Neural crest cell (in vitro differentiated cells): ENCODE data around the gene CACNA2D3. TPM values are rescaled to one million over a fixed set of nuclear protein-coding genes. Genes with fewer than 3 reads are reported as not detected.

Experiments
- DNase-seq: peaks from one replicate; pipeline ENCODE4 v3.0.0; 2021; ENCODE audit warnings: low read depth, mixed read lengths, low spot score
- H3K27ac Mint-ChIP-seq: one replicate; pipeline ENCODE4 v1.8.0; 2021; ENCODE audit warnings: mild to moderate bottlenecking, mixed read lengths; ENCODE audit not compliant: unreplicated experiment
- H3K27me3 Mint-ChIP-seq: 2 replicates; pipeline ENCODE4 v1.8.0; 2021; ENCODE audit warnings: low read depth, mild to moderate bottlenecking, mixed read lengths
- H3K36me3 Mint-ChIP-seq: 2 replicates; pipeline ENCODE4 v1.8.0; 2021; ENCODE audit warnings: low read depth, mild to moderate bottlenecking, mixed read lengths
- H3K4me1 Mint-ChIP-seq: 2 replicates; pipeline ENCODE4 v1.8.0; 2021; ENCODE audit warnings: mixed read lengths
- H3K4me3 Mint-ChIP-seq: one replicate; pipeline ENCODE4 v1.8.0; 2021; ENCODE audit warnings: mild to moderate bottlenecking, mixed read lengths
- H3K9me3 Mint-ChIP-seq: 2 replicates; pipeline ENCODE4 v1.8.0; 2021; ENCODE audit warnings: mixed read lengths
- CTCF ChIP-seq: fragments of 200-600 bp; sonication (generic); conservative IDR thresholded peaks from 2 replicates; pipeline ENCODE4 v1.5.0; 2021; ENCODE audit warnings: antibody characterized with exemption, mild to moderate bottlenecking
- total RNA-seq: library from RNA; stranded (reverse); gene quantifications from 2 replicates; pipeline ENCODE4 v1.2.1, GENCODE V29; 2021

CACNA2D3 gene
- total RNA-seq, 1 donor from 2014 or later = 0.82 TPM

- Mint-ChIP-seq H3K27me3 (no peaks in the 10 kb centered on the region), H3K4me3 (no peak overlapping the region), H3K27ac (no peak overlapping the region), H3K4me1 (peaks cover 13% of the 10 kb centered on the region), H3K9me3 (peaks cover 2% of the 10 kb centered on the region), H3K36me3 (no peaks in the 10 kb centered on the region)
- TF ChIP-seq CTCF = no peak
- no peak for DNase-seq
Measured at GRCh38 chr3:54844211-54844610, 721.9 kb downstream of the CACNA2D3 start.

GRCh38 chr3:54845011-54845410 lies 722.7 kb downstream of the CACNA2D3 start:
- Mint-ChIP-seq H3K9me3 (peaks cover 2% of the 10 kb centered on the region), H3K4me3 (no peak overlapping the region), H3K36me3 (no peaks in the 10 kb centered on the region), H3K27me3 (no peaks in the 10 kb centered on the region), H3K27ac (no peak overlapping the region), H3K4me1 (peaks cover 13% of the 10 kb centered on the region)
- no peak for TF ChIP-seq CTCF
- no peak for DNase-seq

DNA sequence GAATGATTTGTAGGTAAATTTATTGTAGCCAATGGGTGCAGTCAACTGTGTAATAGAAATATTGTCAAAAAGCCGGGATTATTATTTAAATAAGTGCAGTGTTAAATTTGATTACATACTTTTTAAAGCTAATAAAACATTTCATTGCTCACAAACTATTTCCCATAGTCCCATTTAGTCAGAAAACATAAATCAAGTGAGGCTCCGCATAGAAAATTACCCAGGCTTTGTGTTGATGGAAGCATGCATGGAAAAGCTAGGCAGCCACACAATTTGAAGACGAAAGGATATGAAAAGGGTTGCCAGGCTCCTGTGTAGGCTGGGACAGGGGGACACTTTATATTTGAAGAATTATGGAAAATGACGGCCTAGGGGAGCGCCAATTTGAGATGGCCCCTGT lies 723.2 kb downstream of the CACNA2D3 start:
- Mint-ChIP-seq H3K4me3 (no peak overlapping the region), H3K27me3 (no peaks in the 10 kb centered on the region), H3K9me3 (peaks cover 2% of the 10 kb centered on the region), H3K27ac (no peak overlapping the region), H3K4me1 (peaks cover 13% of the 10 kb centered on the region), H3K36me3 (no peaks in the 10 kb centered on the region)
- DNase-seq = no peak
- TF ChIP-seq CTCF = no peak

DNA sequence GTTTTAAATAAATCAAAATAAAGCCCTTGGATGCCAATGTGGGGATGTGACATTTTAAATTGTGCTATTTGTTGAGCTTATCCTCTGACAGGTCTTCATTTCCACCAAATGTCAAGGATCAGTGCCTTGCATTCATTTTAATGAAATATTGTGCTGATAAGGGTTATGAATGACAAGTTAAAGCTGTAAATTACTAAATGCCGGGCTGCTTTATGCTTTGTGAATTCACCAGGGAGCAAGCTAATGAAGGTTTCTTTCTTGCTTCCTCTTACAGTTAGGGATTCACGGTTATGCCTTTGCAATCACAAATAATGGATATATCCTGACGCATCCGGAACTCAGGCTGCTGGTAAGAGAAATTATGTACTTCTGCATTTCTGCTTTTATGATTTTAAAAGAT lies 723.8 kb downstream of the CACNA2D3 start:
- DNase-seq = no peak
- H3K27ac Mint-ChIP-seq = no peak overlapping the region
- H3K27me3 Mint-ChIP-seq = no peaks in the 10 kb centered on the region

DNA sequence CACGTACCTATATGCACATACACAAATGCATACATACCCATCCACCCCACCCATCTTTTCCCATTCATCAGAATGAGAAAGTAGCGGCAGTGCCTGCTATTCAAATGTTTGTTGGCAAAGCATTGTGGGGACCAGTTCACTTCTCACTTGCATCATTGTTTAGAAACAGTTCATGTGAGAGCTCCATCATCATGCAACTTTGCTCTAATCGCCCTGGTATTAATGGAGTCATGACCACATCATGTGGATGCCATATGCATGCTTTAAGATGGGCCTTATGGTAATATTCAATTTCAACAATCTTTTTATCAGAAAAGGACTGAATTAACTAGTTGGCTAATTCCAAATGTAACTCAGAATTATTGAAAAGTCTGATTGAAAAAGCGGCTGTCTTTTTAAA lies 725.0 kb downstream of the CACNA2D3 start:
- Mint-ChIP-seq H3K4me1 (peaks cover 13% of the 10 kb centered on the region), H3K9me3 (peaks cover 2% of the 10 kb centered on the region), H3K4me3 (no peak overlapping the region), H3K27ac (no peak overlapping the region), H3K36me3 (no peaks in the 10 kb centered on the region), H3K27me3 (no peaks in the 10 kb centered on the region)
- no peak for DNase-seq
- no peak for TF ChIP-seq CTCF

More for the DNA sequence above, 723.8 kb downstream of the CACNA2D3 start:
- Mint-ChIP-seq H3K4me1 (peaks cover 13% of the 10 kb centered on the region), H3K9me3 (peaks cover 2% of the 10 kb centered on the region), H3K4me3 (no peak overlapping the region), H3K36me3 (no peaks in the 10 kb centered on the region)
- TF ChIP-seq CTCF = no peak

GRCh38 chr3:54849360-54849759 lies 727.0 kb downstream of the CACNA2D3 start:
- no peak overlapping the region for H3K4me3 Mint-ChIP-seq
- no peaks in the 10 kb centered on the region for H3K36me3 Mint-ChIP-seq
- H3K27ac Mint-ChIP-seq = no peak overlapping the region
- H3K4me1 Mint-ChIP-seq = peaks cover 12% of the 10 kb centered on the region
- no peak for TF ChIP-seq CTCF
- peaks cover 3% of the 10 kb centered on the region for H3K27me3 Mint-ChIP-seq
- DNase-seq = no peak
- no peaks in the 10 kb centered on the region for H3K9me3 Mint-ChIP-seq
